HG02973 (cell line): ENCODE data around the gene DNAJB6.

Experiments
- ATAC-seq: cut with Tn5 transposase; IDR thresholded peaks from one replicate; pipeline ENCODE4 v1.9.1; 2021; ENCODE audit warnings: moderate library complexity; ENCODE audit not compliant: unreplicated experiment

DNAJB6 gene

GRCh38 chr7:157394246-157395191, 57.7 kb downstream of the DNAJB6 start:
- ATAC-seq, result no peak

GRCh38 chr7:157395206-157395605, 58.4 kb downstream of the DNAJB6 start:
- no peak for ATAC-seq

- no peak for ATAC-seq
Observed at GRCh38 chr7:157396316-157397035, 59.7 kb downstream of the DNAJB6 start.

GRCh38 chr7:157397036-157397720, 60.4 kb downstream of the DNAJB6 start:
- ATAC-seq, result no peak

GRCh38 chr7:157397731-157398691, 61.2 kb downstream of the DNAJB6 start:
- ATAC-seq, result no peak

- ATAC-seq, result no peak
Observed at GRCh38 chr7:157399086-157399687, 62.4 kb downstream of the DNAJB6 start.

- ATAC-seq, result no peak
Observed at GRCh38 chr7:157400171-157400860, 63.5 kb downstream of the DNAJB6 start.

GRCh38 chr7:157401567-157402387, 65.0 kb downstream of the DNAJB6 start:
- no peak for ATAC-seq

- ATAC-seq, result no peak
Observed at GRCh38 chr7:157402388-157402703, 65.5 kb downstream of the DNAJB6 start.

- ATAC-seq, result no peak
Observed at GRCh38 chr7:157402911-157403534, 66.2 kb downstream of the DNAJB6 start.

- no peak for ATAC-seq
Observed at GRCh38 chr7:157403646-157404401, 67.0 kb downstream of the DNAJB6 start.

GRCh38 chr7:157404845-157405481, 68.2 kb downstream of the DNAJB6 start:
- ATAC-seq, result no peak

- ATAC-seq, result no peak
Observed at GRCh38 chr7:157405501-157405900, 68.7 kb downstream of the DNAJB6 start.

GRCh38 chr7:157405914-157406810, 69.4 kb downstream of the DNAJB6 start:
- ATAC-seq, result no peak

GRCh38 chr7:157406971-157407370, 70.2 kb downstream of the DNAJB6 start:
- no peak for ATAC-seq
